Cerebellar cortex (tissue), 1 donor: ENCODE results near the gene DNAH14.
"Not testable (repeated sequence)": the region's sequence is repeated elsewhere in the genome, so short reads cannot be mapped to it uniquely, and the experiment has no call there.

Experiments
- DNase-seq: peaks from one replicate; pipeline ENCODE4 v3.0.0-alpha.2; 2015; ENCODE audit warnings: low spot score

DNAH14 gene

DNA sequence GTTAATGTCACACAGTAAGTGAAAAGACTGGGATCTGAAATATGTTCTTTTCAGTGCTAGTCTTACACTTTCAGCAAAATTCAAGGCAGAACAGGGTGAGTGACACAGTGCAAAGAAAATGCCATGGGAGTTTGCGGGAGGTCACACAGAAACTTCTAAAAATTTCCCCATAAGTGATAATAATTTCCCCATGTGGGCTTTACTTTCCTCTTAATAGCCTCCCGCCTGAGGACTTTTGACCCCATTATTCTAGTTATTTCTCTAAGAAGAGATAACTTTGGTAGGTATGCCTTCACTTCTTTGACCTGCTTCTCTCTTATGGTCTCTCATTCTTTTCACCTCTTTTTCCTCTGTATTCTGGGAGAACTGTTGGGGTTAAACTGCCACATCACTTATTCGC is 8.1 kb upstream of the DNAH14 start:
- no peak for DNase-seq

- DNase-seq: peak; percentile 57
These were observed 6.9 kb upstream of the DNAH14 start for GRCh38 chr1:224922404-224923164.

DNA sequence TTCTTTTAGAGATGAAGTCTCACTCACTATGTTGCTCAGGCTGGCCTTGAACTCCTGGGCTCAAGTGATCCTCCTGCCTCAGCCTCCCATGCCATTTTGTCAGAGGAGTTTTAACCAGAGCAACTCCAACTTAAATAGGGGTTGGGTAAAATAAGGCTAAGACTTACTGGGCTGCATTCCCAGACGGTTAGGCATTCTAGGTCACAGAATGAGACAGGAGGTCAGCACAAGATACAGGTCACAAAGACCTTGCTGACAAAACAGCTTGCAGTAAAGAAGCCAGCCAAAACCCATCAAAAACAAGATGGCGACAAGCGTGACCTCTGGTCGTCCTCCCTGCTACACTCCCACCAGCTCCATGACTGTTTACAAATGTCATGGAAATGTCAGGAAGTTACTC is 5.7 kb upstream of the DNAH14 start:
- DNase-seq: no peak

DNA sequence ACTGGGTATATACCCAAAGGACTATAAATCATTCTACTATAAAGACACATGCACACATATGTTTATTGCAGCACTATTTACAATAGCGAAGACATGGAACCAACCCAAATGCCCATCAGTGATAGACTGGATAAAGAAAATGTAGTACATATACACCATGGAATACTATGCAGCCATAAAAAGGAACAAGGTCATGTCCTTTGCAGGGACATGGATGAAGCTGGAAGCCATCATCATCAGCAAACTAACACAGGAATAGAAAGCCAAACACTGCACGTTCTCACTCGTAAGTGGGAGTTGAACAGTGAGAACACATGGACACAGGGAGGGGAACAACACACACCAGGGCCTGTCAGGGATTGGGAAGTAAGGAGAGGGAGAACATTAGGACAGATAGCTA is 1.8 kb upstream of the DNAH14 start:
- DNase-seq: not testable (repeated sequence)

DNA sequence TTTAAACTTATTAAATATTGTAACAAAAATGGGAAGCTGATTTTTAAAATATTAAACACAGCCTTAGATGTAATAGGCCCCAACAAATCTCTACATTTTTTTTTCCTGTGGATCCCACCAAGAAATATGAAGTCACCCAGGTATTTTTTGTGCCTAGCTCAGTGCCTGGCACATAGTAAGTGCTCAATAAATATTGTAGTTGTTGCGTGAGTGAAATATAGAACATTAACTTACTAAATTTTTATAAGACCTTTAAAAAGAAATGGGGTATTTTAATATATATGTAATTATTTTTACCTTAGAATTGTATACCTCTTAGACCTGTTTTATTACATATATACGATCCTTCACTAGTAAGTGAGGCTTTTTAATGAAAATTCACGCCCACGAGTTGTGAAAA is 569 bp upstream of the DNAH14 start:
- no peak for DNase-seq

- DNase-seq: no peak
These were observed 2.1 kb downstream of the DNAH14 start for GRCh38 chr1:224931605-224932004.

DNA sequence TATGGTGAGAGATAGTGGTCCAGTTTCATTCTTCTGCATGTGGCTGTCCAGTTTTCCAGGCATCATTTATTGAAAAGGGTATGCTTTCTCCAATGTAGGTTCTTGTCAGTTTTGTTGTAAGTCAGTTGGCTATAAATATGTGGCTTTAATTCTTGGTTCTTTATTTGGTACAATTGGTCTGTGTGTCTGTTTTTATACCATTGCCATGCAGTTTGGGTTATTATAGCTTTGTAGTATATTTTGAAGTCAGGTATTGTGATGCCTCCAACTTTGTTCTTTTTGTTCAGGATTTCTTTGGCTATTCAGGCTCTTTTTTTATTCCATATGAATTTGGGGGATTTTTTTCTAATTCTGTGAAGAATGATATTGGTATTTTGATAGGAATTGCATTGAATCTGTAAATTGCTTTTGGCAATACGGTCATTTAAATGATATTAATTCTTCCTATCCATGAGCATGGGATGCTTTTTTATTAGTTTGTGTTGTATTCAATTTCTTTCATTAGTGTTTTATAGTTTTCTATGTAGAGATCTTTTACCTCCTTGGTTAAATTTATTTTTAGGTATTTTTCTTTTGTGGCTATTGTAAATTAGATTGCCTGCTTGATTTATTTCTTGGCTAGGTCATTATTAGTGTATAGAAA is 3.3 kb downstream of the DNAH14 start:
- DNase-seq: no peak

- DNase-seq: no peak
These were observed 4.1 kb downstream of the DNAH14 start for GRCh38 chr1:224933584-224933983.

- DNase-seq: no peak
These were observed 9.2 kb downstream of the DNAH14 start for GRCh38 chr1:224938652-224939051.

DNA sequence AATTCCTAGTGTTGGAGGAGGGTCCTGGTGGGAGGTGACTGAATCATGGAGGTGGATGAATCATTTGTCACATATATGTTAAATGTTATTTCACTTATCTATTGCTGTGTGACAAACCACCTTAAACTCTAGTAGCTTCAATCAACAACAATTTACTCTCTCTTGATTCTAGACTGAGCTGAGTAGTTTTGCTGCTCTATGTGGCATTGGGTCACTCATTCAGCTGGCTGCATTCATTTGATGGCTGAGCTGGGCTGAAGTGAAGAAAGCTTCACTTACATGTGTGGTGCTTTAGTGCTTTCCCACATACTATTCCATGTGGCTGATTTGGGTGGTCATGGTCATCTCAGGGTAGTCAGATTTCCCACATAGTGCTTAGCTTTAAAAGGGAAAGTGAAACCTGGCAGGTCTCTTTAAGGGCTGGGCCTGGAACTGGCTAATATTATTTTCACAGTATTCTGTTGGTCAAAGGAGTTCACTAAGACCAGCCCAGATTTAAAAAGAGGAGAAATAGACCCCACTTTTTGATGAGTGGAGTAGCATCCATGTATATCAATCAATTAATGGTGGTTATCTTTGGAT is 10.5 kb downstream of the DNAH14 start:
- no peak for DNase-seq

DNA sequence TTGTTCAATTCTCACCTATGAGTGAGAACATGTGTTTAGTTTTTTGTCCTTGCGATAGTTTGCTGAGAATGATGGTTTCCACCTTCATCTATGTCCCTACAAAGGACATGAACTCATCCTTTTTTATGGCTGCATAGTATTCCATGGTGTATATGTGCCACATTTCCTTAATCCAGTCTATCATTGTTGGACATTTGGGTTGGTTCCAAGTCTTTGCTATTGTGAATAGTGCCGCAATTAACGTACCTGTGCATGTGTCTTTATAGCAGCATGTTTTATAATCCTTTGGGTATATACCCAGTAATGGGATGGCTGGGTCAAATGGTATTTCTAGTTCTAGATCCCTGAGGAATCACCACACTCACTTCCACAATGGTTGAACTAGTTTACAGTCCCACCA is 11.3 kb downstream of the DNAH14 start:
- not testable (repeated sequence) for DNase-seq

DNA sequence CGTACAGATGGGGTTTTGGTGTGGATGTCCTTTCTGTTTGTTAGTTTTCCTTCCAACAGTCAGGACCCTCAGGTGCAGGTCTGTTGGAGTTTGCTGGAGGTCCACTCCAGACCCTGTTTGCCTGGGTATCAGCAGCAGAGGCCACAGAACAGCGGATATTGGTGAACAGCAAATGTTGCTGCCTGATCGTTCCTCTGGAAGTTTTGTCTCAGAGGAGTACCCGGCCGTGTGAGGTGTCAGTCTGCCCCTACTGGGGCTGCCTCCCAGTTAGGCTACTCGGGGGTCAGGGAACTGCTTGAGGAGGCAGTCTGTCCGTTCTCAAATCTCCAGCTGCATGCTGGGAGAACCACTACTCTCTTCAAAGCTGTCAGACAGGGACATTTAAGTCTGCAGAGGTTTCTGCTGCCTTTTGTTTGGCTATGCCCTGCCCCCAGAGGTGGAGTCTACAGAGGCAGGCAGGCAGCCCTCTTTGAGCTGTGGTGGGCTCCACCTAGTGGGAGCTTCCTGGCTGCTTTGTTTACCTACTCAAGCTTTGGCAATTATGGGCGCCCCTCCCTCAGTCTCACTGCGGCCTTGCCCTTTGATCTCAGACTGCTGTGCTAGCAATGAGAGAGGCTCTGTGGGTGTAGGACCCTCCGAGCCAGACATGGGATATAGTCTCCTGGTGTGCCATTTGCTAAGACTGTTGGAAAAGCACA is 16.3 kb downstream of the DNAH14 start:
- DNase-seq: not testable (repeated sequence)

GRCh38 chr1:224946349-224946691 is 16.8 kb downstream of the DNAH14 start:
- DNase-seq: not testable (repeated sequence)

- no peak for DNase-seq
These were observed 28.2 kb downstream of the DNAH14 start for GRCh38 chr1:224957696-224958095.

DNA sequence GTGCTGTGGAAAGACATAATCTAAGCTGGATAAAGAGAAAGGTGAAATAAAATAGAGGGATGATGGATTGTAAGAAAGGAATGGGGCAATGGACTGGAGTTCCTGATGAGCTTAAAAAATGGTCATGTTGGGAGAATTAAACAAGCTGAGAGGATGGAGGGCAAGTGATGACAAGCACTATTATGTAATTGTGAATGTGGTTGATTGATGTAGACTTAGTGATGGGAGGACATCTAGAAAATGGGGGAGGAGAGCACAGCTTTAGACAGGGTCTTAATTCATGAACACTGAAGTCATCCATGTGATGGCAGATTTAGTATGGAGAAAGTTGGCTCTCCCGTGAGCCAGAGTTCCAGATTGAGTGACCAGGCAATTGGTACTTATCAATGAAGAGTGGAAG is 29.0 kb downstream of the DNAH14 start:
- no peak for DNase-seq

DNA sequence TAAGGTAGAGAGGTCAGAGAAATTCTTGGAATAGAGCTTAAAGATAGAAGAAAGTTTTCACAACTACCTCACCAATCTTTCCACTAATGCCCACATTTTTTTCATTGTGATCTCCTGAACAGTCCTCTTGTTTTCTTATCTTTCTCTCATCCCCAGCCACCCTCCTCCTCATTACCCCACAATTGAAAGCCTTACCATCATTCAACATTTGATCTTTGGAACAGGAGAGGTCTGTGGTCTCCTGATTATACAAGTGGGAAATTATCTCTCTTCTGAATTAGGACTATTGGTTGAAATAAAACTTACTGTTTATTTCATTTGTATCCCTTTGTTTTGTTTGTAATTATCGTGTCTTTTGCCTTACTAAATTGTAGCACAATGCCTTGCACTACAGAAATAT is 29.6 kb downstream of the DNAH14 start:
- DNase-seq: no peak

- DNase-seq: no peak
These were observed 30.2 kb downstream of the DNAH14 start for GRCh38 chr1:224959656-224960055.

DNA sequence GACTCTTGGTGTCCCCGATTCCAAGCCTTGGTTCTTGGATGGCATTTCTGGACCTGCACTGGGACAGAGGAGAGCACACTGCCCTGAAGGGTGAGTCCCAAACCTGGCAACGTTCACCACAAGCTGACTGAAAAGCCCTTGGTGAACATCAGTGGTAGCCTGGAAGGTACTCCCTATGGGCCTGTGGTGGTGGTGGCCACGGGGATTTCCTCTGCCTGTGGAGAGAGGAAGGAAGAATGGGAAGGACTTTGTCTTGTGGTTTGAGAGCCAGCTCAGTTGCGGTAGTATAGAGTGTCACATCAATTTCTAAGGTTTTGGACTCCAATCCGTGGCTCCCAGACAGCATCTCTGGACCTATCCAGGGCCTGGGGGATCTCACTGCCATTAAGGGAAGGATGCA is 50.7 kb downstream of the DNAH14 start:
- no peak for DNase-seq

DNA sequence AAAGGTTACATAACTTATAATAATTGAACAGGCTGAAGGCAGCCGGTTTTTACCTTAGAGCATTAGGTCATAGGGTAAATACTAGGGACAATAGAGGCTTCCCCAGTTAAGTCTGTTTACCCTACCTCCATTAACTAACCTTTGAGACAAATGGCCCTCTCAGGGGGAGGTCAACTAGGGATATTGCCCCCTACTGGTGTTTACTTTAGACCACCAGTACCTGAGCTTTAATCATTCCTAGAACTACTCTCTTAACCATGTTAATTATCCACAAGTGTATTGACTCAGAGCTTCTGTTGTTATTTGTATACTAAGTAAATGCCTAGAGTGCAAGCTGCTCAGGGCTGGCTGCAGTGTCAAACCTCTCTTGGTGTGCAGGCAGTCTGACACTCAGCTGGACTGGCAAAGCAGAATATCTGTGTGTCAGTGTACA is 52.5 kb downstream of the DNAH14 start:
- DNase-seq: not testable (repeated sequence)

DNA sequence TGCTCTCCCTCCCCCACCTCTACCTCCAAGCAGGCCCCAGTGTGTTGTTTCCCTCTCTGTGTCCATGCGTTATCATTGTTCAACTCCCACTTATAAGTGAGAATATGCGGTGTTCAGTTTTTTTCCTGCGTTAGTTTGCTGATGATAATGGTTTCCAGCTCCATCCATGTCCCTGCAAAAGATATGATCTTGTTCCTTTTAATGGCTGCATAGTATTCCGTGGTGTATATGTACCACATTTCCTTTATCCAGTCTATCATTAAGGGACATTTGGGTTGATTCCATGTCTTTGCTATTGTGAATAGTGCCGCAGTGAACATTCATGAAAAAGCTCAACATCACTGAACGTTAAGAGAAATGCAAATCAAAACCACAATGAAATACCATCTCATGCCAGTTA is 58.6 kb downstream of the DNAH14 start:
- no peak for DNase-seq

DNA sequence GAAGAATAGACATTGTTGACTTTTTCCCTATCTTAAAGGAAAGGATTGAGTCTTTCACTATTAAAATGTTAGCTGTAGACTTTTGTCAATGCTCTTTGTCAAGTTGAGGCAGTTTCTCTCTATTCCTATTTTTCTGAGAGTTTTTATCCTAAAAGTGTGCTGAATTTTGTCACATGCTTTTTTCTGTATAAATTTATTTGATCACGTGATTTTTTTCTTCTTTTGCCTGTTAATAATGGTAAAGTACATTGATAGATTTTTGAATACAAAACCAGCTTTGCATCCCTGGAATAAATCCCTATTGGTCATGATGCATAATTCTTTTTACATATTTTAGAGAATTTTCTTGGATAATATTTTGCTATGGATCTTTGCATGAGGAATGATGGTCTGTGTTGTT is 60.1 kb downstream of the DNAH14 start:
- no peak for DNase-seq

DNA sequence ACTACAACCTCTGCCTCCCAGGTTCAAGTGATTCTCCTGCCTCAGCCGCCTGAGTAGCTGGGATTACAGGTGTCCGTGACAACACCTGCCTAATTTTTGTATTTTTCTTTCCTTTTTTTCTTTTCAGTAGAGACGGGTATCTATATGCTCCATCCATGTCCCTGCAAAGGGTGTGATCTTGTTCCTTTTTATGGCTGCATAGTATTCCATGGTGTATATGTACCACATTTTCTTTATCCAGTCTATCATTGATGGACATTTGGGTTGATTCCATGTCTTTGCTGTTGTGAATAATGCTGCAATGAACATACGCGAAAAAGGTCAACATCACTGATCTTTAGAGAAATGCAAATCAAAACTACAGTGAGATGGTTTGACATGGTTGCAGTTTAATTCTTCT is 62.1 kb downstream of the DNAH14 start:
- DNase-seq: not testable (repeated sequence)

DNA sequence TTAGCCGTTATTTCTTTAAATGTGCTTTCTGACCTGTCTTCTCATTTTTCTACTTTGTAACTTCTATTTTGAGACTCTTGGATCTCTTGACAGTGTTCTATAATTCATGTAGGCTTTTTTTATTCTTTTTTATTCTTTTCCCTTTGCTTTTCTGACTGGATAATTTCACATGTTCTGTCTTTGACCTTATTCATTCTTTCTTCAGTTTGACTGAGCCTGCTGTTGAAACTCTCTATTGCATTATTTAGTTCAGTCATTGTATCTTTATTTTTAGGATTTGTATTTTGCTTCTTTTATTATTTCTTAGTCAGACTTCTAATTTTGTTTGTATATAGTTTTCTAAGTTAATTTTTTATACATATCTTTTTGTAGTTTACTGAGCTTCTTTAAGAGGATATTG is 66.1 kb downstream of the DNAH14 start:
- no peak for DNase-seq
